Measurements from ENCODE around the gene PRR35. TPM values are rescaled to one million over a fixed set of nuclear protein-coding genes. Genes with fewer than 3 reads are reported as not detected.

PRR35 gene
- total RNA-seq, 2 experiments from 2014 or later, result not detected

DNA sequence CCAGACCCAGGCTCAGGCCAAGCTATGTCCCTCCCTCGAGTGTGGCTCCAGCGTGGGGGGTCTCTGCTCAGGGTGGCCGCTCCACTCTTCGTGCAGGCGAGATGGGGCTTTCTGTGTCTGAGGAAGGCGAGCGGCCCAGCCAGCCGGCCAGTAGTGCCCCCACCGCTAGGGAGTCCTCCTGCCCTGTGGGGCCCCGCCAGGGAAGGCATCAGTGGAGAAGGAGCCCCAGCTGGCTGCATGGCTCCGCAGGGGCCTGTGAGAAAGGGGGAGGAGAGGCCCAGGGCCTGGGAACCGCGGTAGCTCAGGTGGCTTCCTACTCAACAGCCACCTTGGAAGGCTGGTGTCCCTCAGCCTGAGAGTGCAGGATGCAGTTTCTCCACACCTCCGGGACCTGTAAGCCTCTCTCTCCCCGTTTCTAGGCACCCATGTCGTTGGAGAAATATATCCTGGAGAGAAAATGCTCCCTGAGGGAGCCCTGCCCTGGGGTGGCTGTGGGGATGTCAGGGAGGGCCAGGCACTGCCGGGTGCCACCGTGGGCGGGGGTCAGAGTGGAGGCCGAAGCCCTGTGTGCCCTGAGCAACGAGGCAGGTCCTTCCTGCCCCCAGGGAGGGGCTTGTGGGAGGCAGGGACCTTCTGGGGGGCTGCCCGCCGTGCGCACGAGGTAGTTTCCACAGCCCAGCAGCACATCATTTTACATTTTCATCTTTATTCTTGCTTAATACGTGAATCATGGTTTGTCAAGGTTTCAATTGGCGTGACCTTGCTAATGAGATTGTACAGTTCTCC lies 12.9 kb downstream of the PRR35 start:
- POLR2A ChIA-PET, result no interaction called here
- no peak overlapping the region for H3K27ac Mint-ChIP-seq
- H3K27me3 Mint-ChIP-seq, result no peaks in the 10 kb centered on the region
- ATAC-seq (no peak), DNase-seq (no peak)
- no peaks in the 10 kb centered on the region for H3K36me3 Mint-ChIP-seq (ENCODE audit: low read depth)
- no peaks in the 10 kb centered on the region for H3K9me3 Mint-ChIP-seq (ENCODE audit: low read depth)
- CTCF ChIA-PET, result no interaction called here
- H3K4me1 Mint-ChIP-seq, result peaks cover 17% of the 10 kb centered on the region
- no peak overlapping the region for H3K4me3 Mint-ChIP-seq
- intact Hi-C loops (cut with DNase I, micrococcal nuclease), result no loop called here

DNA sequence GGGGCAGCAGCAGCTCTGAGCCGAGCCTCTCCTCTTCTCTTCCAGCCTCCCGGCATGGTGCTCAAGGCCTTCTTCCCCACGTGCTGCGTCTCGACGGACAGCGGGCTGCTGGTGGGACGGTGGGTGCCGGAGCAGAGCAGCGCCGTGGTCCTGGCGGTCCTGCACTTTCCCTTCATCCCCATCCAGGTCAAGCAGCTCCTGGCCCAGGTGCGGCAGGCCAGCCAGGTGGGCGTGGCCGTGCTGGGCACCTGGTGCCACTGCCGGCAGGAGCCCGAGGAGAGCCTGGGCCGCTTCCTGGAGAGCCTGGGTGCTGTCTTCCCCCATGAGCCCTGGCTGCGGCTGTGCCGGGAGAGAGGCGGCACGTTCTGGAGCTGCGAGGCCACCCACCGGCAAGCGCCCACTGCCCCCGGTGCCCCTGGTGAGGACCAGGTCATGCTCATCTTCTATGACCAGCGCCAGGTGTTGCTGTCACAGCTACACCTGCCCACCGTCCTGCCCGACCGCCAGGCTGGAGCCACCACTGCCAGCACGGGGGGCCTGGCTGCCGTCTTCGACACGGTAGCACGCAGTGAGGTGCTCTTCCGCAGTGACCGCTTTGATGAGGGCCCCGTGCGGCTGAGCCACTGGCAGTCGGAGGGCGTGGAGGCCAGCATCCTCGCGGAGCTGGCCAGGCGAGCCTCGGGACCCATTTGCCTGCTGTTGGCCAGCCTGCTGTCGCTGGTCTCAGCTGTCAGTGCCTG lies 14.0 kb downstream of the PRR35 start:
- Mint-ChIP-seq H3K4me1 (peaks cover 13% of the 10 kb centered on the region), H3K27me3 (no peaks in the 10 kb centered on the region)
- CTCF ChIA-PET, result interaction anchor here (0.6 kb wide), 1 partner anchor 125 kb away, joined by 4 read pairs; no protein-coding TSS in a partner anchor

DNA sequence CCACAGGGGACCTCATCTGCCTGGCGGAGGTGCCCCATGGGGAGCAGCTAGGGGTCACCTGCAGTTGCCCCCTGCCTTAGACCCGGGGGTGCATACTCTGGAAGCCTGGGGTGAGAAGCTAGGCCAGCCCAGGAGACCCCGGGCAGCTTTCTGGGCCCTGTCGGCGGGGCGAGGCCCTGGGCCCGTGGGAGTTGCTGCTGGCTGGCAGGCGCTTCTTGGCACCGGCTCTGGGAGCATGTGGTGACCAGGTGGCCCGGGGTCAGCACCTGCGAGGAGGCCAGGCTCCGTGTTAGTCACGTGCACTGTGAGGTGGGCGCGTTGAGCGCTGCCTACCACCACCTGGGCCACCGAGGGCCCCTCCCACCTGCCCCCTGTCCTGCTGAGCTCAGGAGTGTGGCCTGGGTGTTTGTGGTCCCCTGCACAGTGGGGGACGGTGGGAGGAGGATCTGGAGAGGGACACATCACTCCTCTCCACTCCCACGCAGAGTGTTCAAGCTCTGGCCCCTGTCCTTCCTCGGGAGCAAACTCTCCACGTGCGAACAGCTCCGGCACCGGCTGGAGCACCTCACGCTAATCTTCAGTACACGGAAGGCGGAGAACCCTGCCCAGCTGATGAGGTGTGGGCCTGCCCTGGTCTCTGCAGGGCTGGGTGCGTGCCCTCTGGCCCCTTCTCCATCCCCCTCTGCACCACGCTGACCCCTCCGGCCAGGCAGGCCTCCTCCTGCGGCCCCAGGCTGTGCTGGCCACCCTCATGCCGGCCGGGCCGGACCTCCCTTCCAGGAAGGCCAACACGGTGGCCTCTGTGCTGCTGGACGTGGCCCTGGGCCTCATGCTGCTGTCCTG lies 15.4 kb downstream of the PRR35 start:
- H3K36me3 Mint-ChIP-seq (ENCODE audit: low read depth), result no peaks in the 10 kb centered on the region
- ATAC-seq, result no peak
- ChIA-PET CTCF (no interaction called here), POLR2A (no interaction called here)
- DNase-seq, result no peak
- intact Hi-C loops (cut with DNase I, micrococcal nuclease), result no loop called here
- no peaks in the 10 kb centered on the region for H3K9me3 Mint-ChIP-seq (ENCODE audit: low read depth)
- no peak overlapping the region for H3K4me3 Mint-ChIP-seq
- peaks cover 10% of the 10 kb centered on the region for H3K4me1 Mint-ChIP-seq
- no peak overlapping the region for H3K27ac Mint-ChIP-seq
- H3K27me3 Mint-ChIP-seq, result no peaks in the 10 kb centered on the region

More for the DNA sequence above, 14.0 kb downstream of the PRR35 start:
- POLR2A ChIA-PET, result no interaction called here
- intact Hi-C loops (cut with DNase I, micrococcal nuclease), result no loop called here
- ATAC-seq (no peak), DNase-seq (no peak)
- Mint-ChIP-seq H3K9me3 (ENCODE audit: low read depth) (no peaks in the 10 kb centered on the region), H3K27ac (no peak overlapping the region), H3K36me3 (ENCODE audit: low read depth) (no peaks in the 10 kb centered on the region), H3K4me3 (no peak overlapping the region)

DNA sequence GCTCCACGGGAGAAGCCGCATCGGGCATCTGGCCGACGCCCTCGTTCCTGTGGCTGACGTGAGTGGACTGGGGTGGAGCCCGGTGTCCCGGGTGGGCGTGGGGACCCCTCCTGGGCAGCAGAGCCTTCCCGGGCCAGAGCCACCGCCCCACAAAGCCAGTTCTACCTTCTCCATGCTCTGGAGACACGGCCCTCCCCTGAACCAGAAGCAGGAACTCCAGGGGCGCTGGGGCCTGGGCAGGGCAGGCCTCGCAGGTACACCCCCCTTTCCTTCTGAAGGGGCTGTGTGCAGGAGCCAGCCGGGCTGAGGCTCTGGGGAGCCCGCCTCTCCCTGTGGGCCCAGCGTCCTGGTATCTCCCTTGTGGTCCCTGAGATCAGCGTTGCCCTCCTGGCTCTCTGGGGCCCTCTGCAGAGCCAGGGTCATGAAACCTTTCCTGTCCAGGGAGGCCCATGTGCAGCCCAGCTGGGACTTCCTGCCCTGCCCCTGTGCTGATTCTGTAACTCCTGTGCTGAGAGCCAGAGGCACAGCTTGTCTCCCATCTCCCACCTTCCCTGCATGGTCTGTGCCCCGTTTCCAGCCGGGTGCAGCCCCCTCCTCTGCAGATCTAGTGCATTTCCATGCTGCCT lies 16.1 kb downstream of the PRR35 start:
- Mint-ChIP-seq H3K27ac (no peak overlapping the region), H3K27me3 (no peaks in the 10 kb centered on the region), H3K36me3 (ENCODE audit: low read depth) (no peaks in the 10 kb centered on the region), H3K4me3 (no peak overlapping the region), H3K9me3 (ENCODE audit: low read depth) (no peaks in the 10 kb centered on the region), H3K4me1 (peaks cover 4% of the 10 kb centered on the region)
- ChIA-PET POLR2A (no interaction called here), CTCF (interaction anchor here (0.6 to 0.7 kb wide), 2 partner anchors 33 to 248 kb away, joined by 3 to 4 read pairs; no protein-coding TSS in a partner anchor)
- intact Hi-C loops (cut with DNase I, micrococcal nuclease), result no loop called here
- no peak for ATAC-seq
- no peak for DNase-seq

DNA sequence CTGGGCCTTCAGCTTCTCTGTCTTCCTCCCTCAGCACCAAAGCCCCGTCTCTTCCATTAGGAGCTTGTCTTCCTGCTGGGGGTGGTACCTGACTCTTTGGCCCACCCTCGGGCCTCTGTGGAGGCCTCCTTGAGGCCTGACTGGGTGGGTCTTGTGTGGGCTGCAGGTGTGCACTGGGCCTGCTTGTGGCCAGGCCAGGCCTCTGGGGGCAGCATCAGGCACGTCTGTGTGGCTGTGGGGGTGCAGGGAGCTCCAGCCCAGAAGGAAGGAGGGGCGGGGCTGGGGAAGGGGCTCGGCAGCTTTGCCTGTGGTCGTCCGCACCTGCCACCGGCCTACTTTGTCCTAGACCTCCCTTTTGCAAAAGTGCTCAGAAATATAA lies 16.6 kb downstream of the PRR35 start:
- no peak for DNase-seq
- ChIA-PET CTCF (interaction anchor here (0.6 to 0.7 kb wide), 2 partner anchors 32 to 248 kb away, joined by 3 to 4 read pairs; no protein-coding TSS in a partner anchor), POLR2A (no interaction called here)
- no peak for ATAC-seq
- H3K36me3 Mint-ChIP-seq (ENCODE audit: low read depth), result no peaks in the 10 kb centered on the region
- no peaks in the 10 kb centered on the region for H3K9me3 Mint-ChIP-seq (ENCODE audit: low read depth)
- H3K4me3 Mint-ChIP-seq, result no peak overlapping the region
- no peak overlapping the region for H3K27ac Mint-ChIP-seq
- intact Hi-C loops (cut with DNase I, micrococcal nuclease), result no loop called here
- H3K27me3 Mint-ChIP-seq, result no peaks in the 10 kb centered on the region
- no peaks in the 10 kb centered on the region for H3K4me1 Mint-ChIP-seq

DNA sequence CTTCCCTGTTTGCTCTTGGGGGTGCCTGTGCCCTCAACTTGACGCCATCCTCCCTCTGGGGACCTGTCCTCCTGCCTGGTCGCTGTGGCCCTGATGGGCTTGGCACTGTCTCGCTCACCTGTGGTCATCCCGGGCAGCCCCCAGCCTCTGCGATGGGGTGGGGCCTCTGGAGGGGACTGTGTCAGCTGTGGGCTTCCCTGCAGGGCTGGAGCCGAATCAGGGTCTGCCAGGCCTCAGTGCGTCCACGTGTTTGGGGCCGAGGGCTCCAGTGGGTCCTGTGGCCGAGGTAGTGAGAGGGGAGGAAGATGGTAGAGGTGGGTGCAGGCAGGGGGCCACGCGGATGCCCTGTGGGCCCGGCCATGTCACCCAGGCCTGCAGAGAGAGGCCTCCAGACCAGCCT lies 17.6 kb downstream of the PRR35 start:
- Mint-ChIP-seq H3K27ac (no peak overlapping the region), H3K9me3 (ENCODE audit: low read depth) (no peaks in the 10 kb centered on the region), H3K27me3 (no peaks in the 10 kb centered on the region), H3K4me1 (no peaks in the 10 kb centered on the region), H3K36me3 (ENCODE audit: low read depth) (no peaks in the 10 kb centered on the region), H3K4me3 (no peak overlapping the region)
- POLR2A ChIA-PET, result no interaction called here
- intact Hi-C loops (cut with DNase I, micrococcal nuclease), result loop anchor here (2.0 kb wide), 2 partner anchors 33 to 91 kb away; partner anchors contain the start of gene RHOT2 (in 1 of the 2)
- CTCF ChIA-PET, result no interaction called here
- ATAC-seq, result no peak
- no peak for DNase-seq

DNA sequence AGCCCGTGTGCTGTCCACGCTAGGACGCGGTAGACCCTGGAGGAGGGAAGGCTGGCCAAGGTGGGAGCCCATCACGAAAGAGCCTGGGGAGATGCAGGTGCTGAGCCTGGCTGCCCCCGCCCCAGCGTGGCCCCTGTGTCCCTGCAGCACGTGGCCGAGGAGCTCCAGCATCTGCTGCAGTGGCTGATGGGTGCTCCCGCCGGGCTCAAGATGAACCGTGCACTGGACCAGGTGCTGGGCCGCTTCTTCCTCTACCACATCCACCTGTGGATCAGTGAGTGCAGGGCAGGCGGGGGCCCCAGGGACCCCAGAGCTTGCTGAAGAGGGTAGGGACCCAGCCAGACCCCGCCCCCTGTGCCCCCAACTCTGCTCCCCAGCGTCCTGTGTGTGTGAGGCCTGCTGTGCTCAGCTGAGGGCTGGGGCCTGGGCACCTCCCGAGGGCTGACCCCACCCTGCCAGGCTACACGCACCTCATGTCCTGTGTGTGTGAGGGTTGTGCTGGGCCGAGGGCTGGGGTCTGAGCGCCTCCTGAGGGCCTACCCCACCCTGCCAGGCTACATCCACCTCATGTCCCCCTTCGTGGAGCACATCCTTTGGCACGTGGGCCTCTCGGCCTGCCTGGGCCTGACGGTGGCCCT lies 18.2 kb downstream of the PRR35 start:
- DNase-seq, result no peak
- Mint-ChIP-seq H3K36me3 (ENCODE audit: low read depth) (no peaks in the 10 kb centered on the region), H3K4me1 (no peaks in the 10 kb centered on the region), H3K4me3 (no peak overlapping the region), H3K9me3 (ENCODE audit: low read depth) (no peaks in the 10 kb centered on the region), H3K27me3 (no peaks in the 10 kb centered on the region), H3K27ac (no peak overlapping the region)
- POLR2A ChIA-PET, result no interaction called here
- intact Hi-C loops (cut with DNase I, micrococcal nuclease), result loop anchor here (2.0 kb wide), 2 partner anchors 32 to 90 kb away; partner anchors contain the start of gene RHOT2 (in 1 of the 2)
- CTCF ChIA-PET, result no interaction called here
- ATAC-seq, result no peak

DNA sequence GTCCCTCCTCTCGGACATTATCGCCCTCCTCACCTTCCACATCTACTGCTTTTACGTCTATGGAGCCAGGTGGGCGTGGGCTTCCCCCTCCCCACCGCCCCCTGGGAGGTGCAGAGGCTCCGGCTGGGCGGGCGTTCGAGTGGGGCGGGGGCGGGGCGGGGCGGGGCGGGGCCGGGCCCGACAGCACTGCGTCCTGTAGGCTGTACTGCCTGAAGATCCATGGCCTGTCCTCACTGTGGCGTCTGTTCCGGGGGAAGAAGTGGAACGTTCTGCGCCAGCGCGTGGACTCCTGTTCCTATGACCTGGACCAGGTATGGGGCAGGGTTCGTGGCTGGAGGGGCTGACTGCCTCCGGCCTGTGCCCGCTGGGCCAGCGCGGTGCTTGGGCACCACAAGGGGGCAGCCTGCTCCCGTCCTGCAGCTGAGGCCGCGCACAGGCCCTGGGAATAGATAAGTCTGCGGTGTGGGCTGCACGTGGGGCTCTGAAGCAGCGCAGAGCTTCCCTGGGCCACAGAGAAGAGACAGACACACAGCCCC lies 18.7 kb downstream of the PRR35 start:
- Mint-ChIP-seq H3K27ac (no peak overlapping the region), H3K36me3 (ENCODE audit: low read depth) (no peaks in the 10 kb centered on the region), H3K27me3 (no peaks in the 10 kb centered on the region), H3K4me1 (no peaks in the 10 kb centered on the region), H3K4me3 (no peak overlapping the region), H3K9me3 (ENCODE audit: low read depth) (no peaks in the 10 kb centered on the region)
- CTCF ChIA-PET, result interaction anchor here (0.9 kb wide), 1 partner anchor 26 kb away, joined by 4 read pairs; no protein-coding TSS in a partner anchor
- POLR2A ChIA-PET, result no interaction called here
- ATAC-seq (peak; percentile 94), DNase-seq (peak; percentile 85)
- intact Hi-C loops (cut with DNase I, micrococcal nuclease), result loop anchor here (1.0 to 2.0 kb wide), 5 partner anchors 32 to 105 kb away; partner anchors contain the start of genes JMJD8 (in 1 of the 2) and RHOT2 (in 1 of the 2)

DNA sequence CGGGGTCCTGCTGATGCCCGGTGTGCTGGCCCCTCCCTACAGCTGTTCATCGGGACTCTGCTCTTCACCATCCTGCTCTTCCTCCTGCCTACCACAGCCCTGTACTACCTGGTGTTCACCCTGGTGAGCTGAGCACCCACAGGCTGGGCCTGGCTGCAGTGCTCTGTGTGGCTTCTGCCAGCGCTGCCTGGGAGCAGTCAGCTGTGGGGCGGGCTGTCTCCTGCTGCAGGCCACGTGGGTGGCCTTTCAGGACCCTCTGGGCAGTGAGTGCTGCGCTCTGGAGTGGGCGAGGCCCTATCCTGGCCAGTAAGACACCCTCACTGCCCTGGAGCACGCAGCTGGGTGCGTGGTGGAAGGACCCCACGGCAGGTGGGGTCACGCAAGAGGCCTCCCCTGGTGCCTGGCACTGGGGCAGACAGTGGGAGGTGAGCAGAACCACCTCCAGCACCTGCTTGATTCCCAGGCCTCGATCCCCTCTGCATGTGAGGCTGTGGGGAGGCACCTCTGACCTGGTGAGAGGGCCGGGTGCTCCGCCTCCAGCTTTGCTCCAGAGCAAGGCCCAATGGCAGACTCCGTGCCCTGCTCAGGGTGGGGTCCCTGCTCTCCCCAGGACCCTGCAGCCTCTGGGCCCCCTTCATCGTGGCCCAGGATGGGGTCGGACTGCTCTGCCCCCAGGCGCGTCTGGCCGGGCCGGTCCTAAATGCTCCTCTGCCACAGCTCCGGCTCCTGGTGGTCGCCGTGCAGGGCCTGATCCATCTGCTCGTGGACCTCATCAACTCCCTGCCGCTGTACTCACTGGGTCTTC lies 20.1 kb downstream of the PRR35 start:
- Mint-ChIP-seq H3K4me1 (no peaks in the 10 kb centered on the region), H3K36me3 (ENCODE audit: low read depth) (no peaks in the 10 kb centered on the region), H3K9me3 (ENCODE audit: low read depth) (no peaks in the 10 kb centered on the region), H3K27me3 (no peaks in the 10 kb centered on the region), H3K4me3 (no peak overlapping the region), H3K27ac (no peak overlapping the region)
- ChIA-PET POLR2A (interaction anchor here (0.7 kb wide), 1 partner anchor 186 kb away, joined by 3 read pairs; no protein-coding TSS in a partner anchor), CTCF (interaction anchor here (0.6 to 0.9 kb wide), 3 partner anchors 13 to 47 kb away, joined by 3 to 4 read pairs (median 3); no protein-coding TSS in a partner anchor)
- intact Hi-C loops (cut with DNase I, micrococcal nuclease), result no loop called here
- DNase-seq (no peak), ATAC-seq (no peak)

DNA sequence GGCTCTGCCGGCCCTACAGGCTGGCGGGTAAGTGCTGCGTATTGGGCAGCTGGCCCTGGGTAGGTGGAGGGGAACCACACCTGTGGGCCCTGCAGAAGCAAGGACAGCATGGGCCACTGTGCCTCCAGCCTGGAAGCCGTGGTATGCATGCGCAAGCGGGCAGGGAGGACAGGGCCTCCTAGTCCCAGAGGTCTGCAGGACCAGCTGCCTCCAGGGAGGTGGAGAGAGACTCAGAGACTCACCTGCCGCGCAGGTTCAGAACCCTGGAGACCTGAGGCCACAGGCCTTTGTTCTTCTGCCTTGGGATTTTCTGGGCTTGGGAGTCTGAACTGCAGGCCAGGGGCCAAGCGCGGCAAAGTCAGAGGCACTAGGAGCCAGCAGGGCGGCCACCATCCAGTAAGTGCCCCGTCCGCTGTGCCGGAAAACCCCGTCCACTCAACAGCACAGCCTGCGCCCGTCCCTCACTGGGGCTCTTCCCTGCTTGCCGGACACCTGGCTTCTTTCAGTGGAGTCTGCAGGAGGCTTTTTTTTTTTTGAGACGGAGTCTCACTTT lies 20.8 kb downstream of the PRR35 start:
- ATAC-seq (no peak), DNase-seq (no peak)
- CTCF ChIA-PET, result interaction anchor here (0.6 to 0.7 kb wide), 2 partner anchors 14 to 47 kb away, joined by 3 read pairs; no protein-coding TSS in a partner anchor
- intact Hi-C loops (cut with DNase I, micrococcal nuclease), result no loop called here
- H3K4me1 Mint-ChIP-seq, result no peaks in the 10 kb centered on the region
- H3K4me3 Mint-ChIP-seq, result no peak overlapping the region
- H3K36me3 Mint-ChIP-seq (ENCODE audit: low read depth), result no peaks in the 10 kb centered on the region
- POLR2A ChIA-PET, result no interaction called here
- H3K9me3 Mint-ChIP-seq (ENCODE audit: low read depth), result no peaks in the 10 kb centered on the region
- H3K27ac Mint-ChIP-seq, result no peak overlapping the region
- H3K27me3 Mint-ChIP-seq, result no peaks in the 10 kb centered on the region

All from activated CD4-positive, alpha-beta T cell treated with anti-CD3 and anti-CD28 coated beads for 36 hours (primary cell).